Transverse colon (tissue), 4 donors: ENCODE data around the gene CFAP52. TPM values are rescaled to one million over a fixed set of nuclear protein-coding genes. Genes with fewer than 3 reads are reported as not detected.

Experiments
- DNase-seq: peaks from one replicate; pipeline ENCODE4 v3.0.0-alpha.2; 2019
- H3K27ac ChIP-seq, 4 donors: fragments of 200-600 bp; sonication (generic); 2 replicates each; pipeline ENCODE4 v1.5.1; 2016 to 2018; ENCODE audit warnings: inconsistent platforms in 4 of 4
- H3K27me3 ChIP-seq: fragments of 200-600 bp; sonication (generic); 2 replicates; pipeline ENCODE4 v1.5.1; 2017; ENCODE audit warnings: inconsistent platforms
- H3K36me3 ChIP-seq, 4 donors: fragments of 200-600 bp; sonication (generic); 2 replicates each; pipeline ENCODE4 v1.5.1; 2017 to 2019; ENCODE audit warnings: inconsistent platforms in 4 of 4
- H3K4me1 ChIP-seq, 4 donors: fragments of 200-600 bp; sonication (generic); 2 replicates each; pipeline ENCODE4 v1.5.1; 2017 to 2020; ENCODE audit warnings: inconsistent platforms in 4 of 4
- H3K4me3 ChIP-seq, 4 donors: fragments of 200-600 bp; sonication (generic); 1 replicate in 1 of 4; 2 replicates in 3 of 4; pipeline versions ENCODE4 v1.5.1 to v1.6.1; 2017 to 2019; ENCODE audit warnings: inconsistent platforms in 4 of 4
- H3K9me3 ChIP-seq, 2 donors: fragments of 200-600 bp; sonication (generic); 2 replicates each; pipeline ENCODE4 v1.5.1; 2017 to 2019; ENCODE audit warnings: inconsistent platforms in 2 of 2
- CTCF ChIP-seq, 5 experiments: fragments of 200-600 bp in 3 of 5; fragments of 450-650 bp in 2 of 5; sonication (generic) in 3 of 5; IDR thresholded peaks; 1 replicate in 2 of 5; 2 replicates in 3 of 5; pipeline ENCODE4 v1.5.1; 2016 to 2017; ENCODE audit warnings: antibody characterized with exemption in 5 of 5, inconsistent platforms in 3 of 5, mild to moderate bottlenecking in 2 of 5, moderate library complexity in 1 of 5
- EP300 ChIP-seq: sonication (generic); formaldehyde crosslinking; IDR thresholded peaks from one replicate; pipeline ENCODE4 v1.6.1; 2017; ENCODE audit warnings: antibody characterized with exemption, low read depth
- POLR2A ChIP-seq: fragments of 450-650 bp; IDR thresholded peaks from one replicate; pipeline ENCODE4 v1.6.1; 2016; ENCODE audit warnings: antibody characterized with exemption, mild to moderate bottlenecking, moderate library complexity
- POLR2AphosphoS5 ChIP-seq, 3 donors: sonication (generic); formaldehyde crosslinking; IDR thresholded peaks; one replicate each; pipeline ENCODE4 v1.6.1; 2016; ENCODE audit warnings: antibody characterized with exemption in 3 of 3
- WGBS, 2 donors: methylation state at CpG; one replicate each; pipeline ENCODE4 v1.1.5; 2018; ENCODE audit warnings: low coverage in 1 of 2; 5-methylcytosine and 5-hydroxymethylcytosine counted together
- in situ Hi-C, 4 donors: fragments of 200-750 bp; cut with MboI; loops; one replicate each; pipeline versions ENCODE4 v1.15.0 to v1.15.1; 2017; ENCODE audit warnings: low sequenced_read_pairs in 3 of 4, low pct_ligation_motif_present in 1 of 4, low pct_unique_long_range_greater_than_20kb in 1 of 4
- intact Hi-C: fragments of 100-400 bp; cut with DNase I; formaldehyde crosslinking; loops from one replicate; pipeline ENCODE4 v1.15.1; 2023; ENCODE audit warnings: low total_unique reads
- total RNA-seq, 4 donors: library from RNA; depleted of rRNA; stranded (reverse); fragments of >200 nt; gene quantifications; one replicate each; pipeline ENCODE4 v1.1.0, GENCODE V29; 2016

Gene CFAP52
- total RNA-seq, 4 donors from 2014 or later: not detected

- peaks cover 0 to 13% (median 11%) of the 10 kb centered on the region in 4 donors for H3K4me1 ChIP-seq
- intact Hi-C loops (no loop called here), in situ Hi-C loops (no loop called here)
- no peaks in the 10 kb centered on the region for H3K9me3 ChIP-seq
- H3K4me3 ChIP-seq: peak overlapping the region; percentile 55 to 79 (median 70)
- H3K27ac ChIP-seq: peak overlapping the region; percentile 90 to 96 (median 92)
- no peaks in the 10 kb centered on the region for H3K36me3 ChIP-seq
- 12 to 20% methylated on average over 2 to 15 of the region's 51 CpGs for WGBS, 2 donors
- peaks cover 25% of the 10 kb centered on the region for H3K27me3 ChIP-seq
- DNase-seq: peak; percentile 76
- peak in 2 of 3 donors; percentile 41 to 73 for TF ChIP-seq POLR2AphosphoS5 (IDR thresholded peaks at IDR 0.05)
- TF ChIP-seq POLR2A: peak; percentile 55
- no peak for TF ChIP-seq EP300
- peak in 2 of 5 experiments; percentile 16 to 22 for TF ChIP-seq CTCF (IDR thresholded peaks at IDR 0.05)
These were observed 69.6 kb downstream of the CFAP52 start for GRCh38 chr17:9645851-9646545.

GRCh38 chr17:9646546-9646885, 70.1 kb downstream of the CFAP52 start:
- Histone ChIP-seq H3K27me3 (peaks cover 25% of the 10 kb centered on the region), H3K4me1 (peaks cover 0 to 13% (median 11%) of the 10 kb centered on the region in 4 donors), H3K9me3 (no peaks in the 10 kb centered on the region), H3K36me3 (no peaks in the 10 kb centered on the region), H3K27ac (peak overlapping the region; percentile 90 to 96 (median 92)), H3K4me3 (peak overlapping the region in 3 of 4 donors; percentile 65 to 79 (median 74))
- WGBS, 2 donors: 35 to 47% methylated on average over 5 to 8 of the region's 8 CpGs
- in situ Hi-C loops: no loop called here
- no peak for DNase-seq
- TF ChIP-seq CTCF (IDR thresholded peaks at IDR 0.05) (no peak), POLR2AphosphoS5 (IDR thresholded peaks at IDR 0.05) (no peak), POLR2A (no peak), EP300 (no peak)
- intact Hi-C loops: no loop called here

GRCh38 chr17:9647014-9647413, 70.6 kb downstream of the CFAP52 start:
- Histone ChIP-seq H3K4me3 (peak overlapping the region in 3 of 4 donors; percentile 65 to 79 (median 74)), H3K27ac (no peak overlapping the region), H3K9me3 (no peaks in the 10 kb centered on the region), H3K27me3 (peaks cover 25% of the 10 kb centered on the region), H3K4me1 (peaks cover 0 to 13% (median 11%) of the 10 kb centered on the region in 4 donors), H3K36me3 (no peaks in the 10 kb centered on the region)
- DNase-seq: no peak
- TF ChIP-seq POLR2AphosphoS5 (IDR thresholded peaks at IDR 0.05): no peak
- no peak for TF ChIP-seq EP300
- TF ChIP-seq POLR2A: no peak
- TF ChIP-seq CTCF (IDR thresholded peaks at IDR 0.05): no peak
- WGBS, 2 donors: 37% methylated on average over 4 of the region's 4 CpGs; no CpG with 5 or more reads in 1 of the 2 donors
- in situ Hi-C loops: no loop called here
- intact Hi-C loops: no loop called here

GRCh38 chr17:9648521-9649110, 72.2 kb downstream of the CFAP52 start:
- H3K9me3 ChIP-seq: no peaks in the 10 kb centered on the region
- in situ Hi-C loops: no loop called here
- H3K36me3 ChIP-seq: no peaks in the 10 kb centered on the region
- H3K27me3 ChIP-seq: peaks cover 34% of the 10 kb centered on the region
- no peak for DNase-seq
- peaks cover 0 to 12% (median 11%) of the 10 kb centered on the region in 4 donors for H3K4me1 ChIP-seq
- H3K27ac ChIP-seq: no peak overlapping the region
- 58 to 72% methylated on average over 2 to 3 of the region's 3 CpGs for WGBS, 2 donors
- TF ChIP-seq EP300 (no peak), POLR2A (no peak), POLR2AphosphoS5 (IDR thresholded peaks at IDR 0.05) (no peak), CTCF (IDR thresholded peaks at IDR 0.05) (no peak)
- intact Hi-C loops: no loop called here
- no peak overlapping the region for H3K4me3 ChIP-seq
